Measurements from ENCODE around the gene MCIDAS. TPM values are rescaled to one million over a fixed set of nuclear protein-coding genes. Genes with fewer than 3 reads are reported as not detected.

MCIDAS gene
- total RNA-seq, result not detected

DNA sequence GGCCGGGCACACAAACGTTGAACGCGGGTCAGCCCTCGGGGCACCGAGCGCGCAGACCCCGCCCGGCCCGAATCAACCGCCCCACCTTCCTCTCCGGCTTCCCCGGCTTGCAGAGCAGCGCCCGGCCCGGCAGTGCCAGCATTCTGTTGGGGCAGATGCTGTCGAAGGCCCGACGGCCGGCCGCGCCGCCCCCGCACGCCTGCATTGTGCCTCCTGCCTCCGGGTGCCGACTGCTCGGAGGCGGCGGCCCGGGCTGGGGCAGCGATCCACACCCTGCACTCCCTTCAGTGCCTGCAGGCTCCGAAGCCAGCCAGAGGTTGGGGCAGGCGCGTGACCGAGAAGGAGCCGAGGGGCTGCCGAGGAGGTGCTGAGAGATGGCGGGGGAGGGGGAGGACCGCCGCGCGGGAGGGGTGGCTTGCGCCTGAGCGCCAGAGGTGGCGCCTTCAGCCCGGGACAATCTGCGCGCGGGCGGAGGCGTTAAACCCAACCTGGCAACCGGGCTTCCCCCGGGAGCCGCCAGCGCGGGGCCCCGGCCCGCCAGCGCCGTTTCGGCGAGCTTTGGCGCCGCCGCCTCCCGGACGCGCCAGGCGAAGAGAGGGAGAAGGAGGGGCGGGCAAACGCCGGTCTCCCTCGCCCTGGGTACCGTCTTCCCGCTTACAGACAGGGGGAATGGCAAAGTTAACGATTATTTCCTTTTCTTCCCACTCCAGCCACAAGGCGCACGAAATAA is at the start of gene MCIDAS:
TSS of gene MCIDAS (minus strand) at position 382 of the 730 bp plus-strand sequence. CDS start at position 205, 177 bp downstream.
- Histone ChIP-seq H3K27me3 (peaks cover 33% of the 10 kb centered on the region), H3K4me1 (peaks cover 13 to 21% of the 10 kb centered on the region in 2 donors), H3K4me3 (peak within 1 kb of the TSS; percentile 49 to 70), H3K27ac (no peak within 1 kb of the TSS), H3K36me3 (no peaks in the 10 kb centered on the region), H3K9me3 (no peaks in the 10 kb centered on the region)
- DNase-seq (ENCODE audit: low spot score in 2 of 2), result no peak
- intact Hi-C loops (cut with DNase I), result loop anchor here (5.0 kb wide), 1 partner anchor 485 kb away; the partner anchor contains the start of gene SLC38A9
- TF ChIP-seq, protein P1, sequence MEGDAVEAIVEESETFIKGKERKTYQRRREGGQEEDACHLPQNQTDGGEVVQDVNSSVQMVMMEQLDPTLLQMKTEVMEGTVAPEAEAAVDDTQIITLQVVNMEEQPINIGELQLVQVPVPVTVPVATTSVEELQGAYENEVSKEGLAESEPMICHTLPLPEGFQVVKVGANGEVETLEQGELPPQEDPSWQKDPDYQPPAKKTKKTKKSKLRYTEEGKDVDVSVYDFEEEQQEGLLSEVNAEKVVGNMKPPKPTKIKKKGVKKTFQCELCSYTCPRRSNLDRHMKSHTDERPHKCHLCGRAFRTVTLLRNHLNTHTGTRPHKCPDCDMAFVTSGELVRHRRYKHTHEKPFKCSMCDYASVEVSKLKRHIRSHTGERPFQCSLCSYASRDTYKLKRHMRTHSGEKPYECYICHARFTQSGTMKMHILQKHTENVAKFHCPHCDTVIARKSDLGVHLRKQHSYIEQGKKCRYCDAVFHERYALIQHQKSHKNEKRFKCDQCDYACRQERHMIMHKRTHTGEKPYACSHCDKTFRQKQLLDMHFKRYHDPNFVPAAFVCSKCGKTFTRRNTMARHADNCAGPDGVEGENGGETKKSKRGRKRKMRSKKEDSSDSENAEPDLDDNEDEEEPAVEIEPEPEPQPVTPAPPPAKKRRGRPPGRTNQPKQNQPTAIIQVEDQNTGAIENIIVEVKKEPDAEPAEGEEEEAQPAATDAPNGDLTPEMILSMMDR (IDR thresholded peaks at IDR 0.05), result peak in 2 of 3 experiments; percentile 11 to 46

DNA sequence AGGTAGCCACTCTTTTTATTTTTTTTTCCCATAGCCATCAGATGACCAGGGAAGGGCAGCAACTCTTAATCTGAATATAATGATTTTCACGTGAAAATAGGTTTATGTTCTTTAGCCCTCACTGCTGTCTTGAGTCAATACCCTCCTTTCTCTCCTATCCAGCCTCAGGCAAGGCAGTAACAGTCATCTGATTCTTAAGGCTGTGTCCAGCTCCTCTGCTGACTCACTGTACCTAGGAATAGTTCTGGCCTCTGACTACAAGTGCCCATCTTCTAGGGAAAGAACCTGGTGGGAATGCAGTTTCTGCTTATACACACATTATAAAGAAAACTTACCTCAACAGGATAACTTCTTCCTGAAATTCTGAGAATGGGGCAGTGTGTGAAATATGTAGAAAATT is 49.7 kb upstream of the MCIDAS start:
- Histone ChIP-seq H3K27ac (no peak overlapping the region), H3K4me1 (no peaks in the 10 kb centered on the region), H3K36me3 (peaks cover 74 to 97% of the 10 kb centered on the region in 2 donors), H3K4me3 (no peak overlapping the region), H3K9me3 (no peaks in the 10 kb centered on the region), H3K27me3 (no peaks in the 10 kb centered on the region)
- DNase-seq (ENCODE audit: low spot score in 2 of 2), result no peak
- TF ChIP-seq, protein P1 (IDR thresholded peaks at IDR 0.05), result no peak
- intact Hi-C loops (cut with DNase I), result no loop called here

GRCh38 chr5:55258339-55258738 is 31.2 kb upstream of the MCIDAS start:
- no peak for DNase-seq (ENCODE audit: low spot score in 2 of 2)
- Histone ChIP-seq H3K4me3 (no peak overlapping the region), H3K36me3 (peaks cover 49 to 83% of the 10 kb centered on the region in 2 donors), H3K27ac (no peak overlapping the region), H3K27me3 (no peaks in the 10 kb centered on the region), H3K4me1 (no peaks in the 10 kb centered on the region), H3K9me3 (no peaks in the 10 kb centered on the region)
- intact Hi-C loops (cut with DNase I), result no loop called here
- TF ChIP-seq, protein P1 (IDR thresholded peaks at IDR 0.05), result no peak

- H3K36me3 ChIP-seq, result peaks cover 37 to 55% of the 10 kb centered on the region in 2 donors
- H3K4me3 ChIP-seq, result no peak overlapping the region
- no peak for DNase-seq (ENCODE audit: low spot score in 2 of 2)
- no peak overlapping the region for H3K27ac ChIP-seq
- TF ChIP-seq, protein P1 (IDR thresholded peaks at IDR 0.05), result no peak
- H3K27me3 ChIP-seq, result no peaks in the 10 kb centered on the region
- intact Hi-C loops (cut with DNase I), result no loop called here
- H3K9me3 ChIP-seq, result no peaks in the 10 kb centered on the region
- H3K4me1 ChIP-seq, result no peaks in the 10 kb centered on the region
Measured at GRCh38 chr5:55254802-55255201, 27.7 kb upstream of the MCIDAS start.

DNA sequence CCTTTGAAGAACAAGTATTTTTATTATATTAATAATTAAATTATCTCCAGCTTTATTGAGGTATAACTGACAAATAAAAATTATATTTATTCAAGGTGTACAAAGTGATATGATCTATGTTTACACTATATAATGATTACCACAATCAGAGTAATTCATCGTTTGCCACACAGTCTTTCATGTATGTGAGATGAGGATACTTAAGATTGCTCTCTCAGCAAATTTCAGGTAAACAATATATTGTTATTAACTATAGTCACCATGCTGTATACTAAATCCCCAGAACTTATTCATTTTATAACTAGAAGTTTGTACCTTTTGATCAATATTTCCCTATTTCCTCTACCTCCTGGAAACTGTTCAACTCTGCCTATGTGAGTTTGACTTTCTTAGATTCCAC is 22.9 kb upstream of the MCIDAS start:
- H3K4me3 ChIP-seq, result no peak overlapping the region
- TF ChIP-seq, protein P1 (IDR thresholded peaks at IDR 0.05), result no peak
- no peaks in the 10 kb centered on the region for H3K4me1 ChIP-seq
- H3K9me3 ChIP-seq, result peaks cover 0 to 19% of the 10 kb centered on the region in 2 donors
- peaks cover 6 to 11% of the 10 kb centered on the region in 2 donors for H3K36me3 ChIP-seq
- no peak overlapping the region for H3K27ac ChIP-seq
- intact Hi-C loops (cut with DNase I), result no loop called here
- no peaks in the 10 kb centered on the region for H3K27me3 ChIP-seq
- DNase-seq (ENCODE audit: low spot score in 2 of 2), result no peak

All from ascending aorta (tissue), 2 donors.